Kidney epithelial cell (primary cell): ENCODE data around the gene DGKG. TPM values are rescaled to one million over a fixed set of nuclear protein-coding genes. Genes with fewer than 3 reads are reported as not detected.

ENCODE experiments used
- DNase-seq: peaks from one replicate; pipeline ENCODE4 v3.0.0-alpha.2; 2010; ENCODE audit warnings: low read depth
- H3K27me3 ChIP-seq: 2 replicates; pipeline ENCODE4 v1.6.0; 2011; ENCODE audit warnings: low read length; ENCODE audit not compliant: control insufficient read depth, insufficient read depth
- H3K36me3 ChIP-seq: 2 replicates; pipeline ENCODE4 v1.5.1; 2011; ENCODE audit warnings: low read length; ENCODE audit not compliant: control insufficient read depth, insufficient read depth
- H3K4me3 ChIP-seq: 2 replicates; pipeline ENCODE4 v1.5.1; 2011; ENCODE audit warnings: low read depth, mild to moderate bottlenecking, control low read depth, low read length
- total RNA-seq: library from RNA; depleted of rRNA; stranded (reverse); fragments of >200 nt; gene quantifications from 2 replicates; pipeline ENCODE4 v1.2.3, GENCODE V29; 2015
- TF ChIP-seq, protein P1 (sequence below): IDR thresholded peaks from 2 replicates; pipeline ENCODE4 v1.5.1; 2011; ENCODE audit warnings: mild to moderate bottlenecking, moderate library complexity, low read length, control low read depth, inconsistent platforms; ENCODE audit not compliant: insufficient read depth, poor library complexity, severe bottlenecking

DGKG gene
- total RNA-seq, 1 donor from 2014 or later: 0.04 TPM

GRCh38 chr3:186247821-186248814 lies 113.9 kb downstream of the DGKG start:
- H3K27me3 ChIP-seq: peaks cover 8% of the 10 kb centered on the region
- no peak overlapping the region for H3K4me3 ChIP-seq
- H3K36me3 ChIP-seq: no peaks in the 10 kb centered on the region
- no peak for DNase-seq
- TF ChIP-seq, protein P1, sequence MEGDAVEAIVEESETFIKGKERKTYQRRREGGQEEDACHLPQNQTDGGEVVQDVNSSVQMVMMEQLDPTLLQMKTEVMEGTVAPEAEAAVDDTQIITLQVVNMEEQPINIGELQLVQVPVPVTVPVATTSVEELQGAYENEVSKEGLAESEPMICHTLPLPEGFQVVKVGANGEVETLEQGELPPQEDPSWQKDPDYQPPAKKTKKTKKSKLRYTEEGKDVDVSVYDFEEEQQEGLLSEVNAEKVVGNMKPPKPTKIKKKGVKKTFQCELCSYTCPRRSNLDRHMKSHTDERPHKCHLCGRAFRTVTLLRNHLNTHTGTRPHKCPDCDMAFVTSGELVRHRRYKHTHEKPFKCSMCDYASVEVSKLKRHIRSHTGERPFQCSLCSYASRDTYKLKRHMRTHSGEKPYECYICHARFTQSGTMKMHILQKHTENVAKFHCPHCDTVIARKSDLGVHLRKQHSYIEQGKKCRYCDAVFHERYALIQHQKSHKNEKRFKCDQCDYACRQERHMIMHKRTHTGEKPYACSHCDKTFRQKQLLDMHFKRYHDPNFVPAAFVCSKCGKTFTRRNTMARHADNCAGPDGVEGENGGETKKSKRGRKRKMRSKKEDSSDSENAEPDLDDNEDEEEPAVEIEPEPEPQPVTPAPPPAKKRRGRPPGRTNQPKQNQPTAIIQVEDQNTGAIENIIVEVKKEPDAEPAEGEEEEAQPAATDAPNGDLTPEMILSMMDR: no peak

GRCh38 chr3:186246941-186247340 lies 115.1 kb downstream of the DGKG start:
- Histone ChIP-seq H3K36me3 (no peaks in the 10 kb centered on the region), H3K4me3 (no peak overlapping the region), H3K27me3 (peaks cover 8% of the 10 kb centered on the region)
- no peak for DNase-seq
- TF ChIP-seq, protein P1: no peak

DNA sequence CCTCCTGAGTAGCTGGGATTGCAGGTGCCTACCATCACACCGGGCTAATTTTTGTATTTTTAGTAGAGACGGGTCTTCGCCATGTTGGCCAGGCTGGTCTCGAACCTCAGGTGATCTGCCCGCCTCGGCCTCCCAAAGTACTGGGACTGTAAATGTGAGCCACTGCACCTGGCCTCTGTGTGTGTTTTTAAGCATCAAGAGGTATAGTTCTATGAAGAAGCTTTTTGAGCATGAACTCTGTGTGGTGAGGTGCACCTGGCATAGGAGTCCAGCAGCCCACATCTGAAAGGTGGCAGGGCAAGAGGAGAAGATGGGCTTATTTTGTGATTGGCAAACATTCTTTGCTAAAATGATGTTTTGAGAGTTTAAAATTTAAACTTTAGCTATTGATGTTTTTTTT lies 118.0 kb downstream of the DGKG start:
- TF ChIP-seq, protein P1: no peak
- no peak for DNase-seq
- Histone ChIP-seq H3K27me3 (peaks cover 3% of the 10 kb centered on the region), H3K4me3 (no peak overlapping the region), H3K36me3 (no peaks in the 10 kb centered on the region)

GRCh38 chr3:186241910-186242821 lies 119.9 kb downstream of the DGKG start:
- TF ChIP-seq, protein P1: peak; percentile 48
- Histone ChIP-seq H3K27me3 (no peaks in the 10 kb centered on the region), H3K4me3 (no peak overlapping the region), H3K36me3 (no peaks in the 10 kb centered on the region)
- DNase-seq: no peak

DNA sequence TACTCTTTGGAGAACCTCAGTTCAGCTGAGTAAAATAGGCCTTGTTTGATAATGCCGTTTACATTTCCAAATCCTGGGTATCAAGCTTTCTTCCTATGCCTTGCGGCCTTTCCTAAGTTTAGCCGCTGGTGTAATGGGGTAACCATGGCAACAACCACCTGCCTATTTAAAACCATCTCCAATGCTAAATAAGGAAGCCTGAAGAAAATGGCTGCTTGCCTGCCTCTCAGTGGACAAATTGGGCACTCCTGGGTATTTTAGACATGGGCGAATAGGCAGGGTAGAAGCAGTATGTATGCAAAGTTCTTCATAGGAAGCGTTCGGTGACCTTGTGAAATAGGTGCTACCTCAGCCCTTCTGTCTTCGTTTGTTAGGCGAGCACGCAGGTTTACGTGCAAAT lies 122.7 kb downstream of the DGKG start:
- no peak overlapping the region for H3K4me3 ChIP-seq
- TF ChIP-seq, protein P1: no peak
- no peak for DNase-seq
- H3K27me3 ChIP-seq: no peaks in the 10 kb centered on the region
- H3K36me3 ChIP-seq: no peaks in the 10 kb centered on the region
